Keratinocyte (primary cell): ENCODE results near the gene CLCN7.

Experiments
- EZH2 ChIP-seq: IDR thresholded peaks from one replicate; pipeline ENCODE4 v1.6.1; 2012; ENCODE audit warnings: inconsistent platforms, mild to moderate bottlenecking, low read length, moderate library complexity
- TF ChIP-seq, protein P1 (sequence below), 3 experiments: IDR thresholded peaks in 1 of 3; conservative IDR thresholded peaks in 1 of 3; optimal IDR thresholded peaks in 1 of 3; 2 replicates in 2 of 3; 3 replicates in 1 of 3; pipeline versions ENCODE3 to v1.5.1; 2011; ENCODE audit warnings: low read length in 3 of 3, mild to moderate bottlenecking in 3 of 3, moderate library complexity in 2 of 3, control low read depth in 1 of 3, inconsistent platforms in 1 of 3; ENCODE audit not compliant: insufficient read depth in 2 of 3; ENCODE audit errors: extremely low read depth in 1 of 3

DNA sequence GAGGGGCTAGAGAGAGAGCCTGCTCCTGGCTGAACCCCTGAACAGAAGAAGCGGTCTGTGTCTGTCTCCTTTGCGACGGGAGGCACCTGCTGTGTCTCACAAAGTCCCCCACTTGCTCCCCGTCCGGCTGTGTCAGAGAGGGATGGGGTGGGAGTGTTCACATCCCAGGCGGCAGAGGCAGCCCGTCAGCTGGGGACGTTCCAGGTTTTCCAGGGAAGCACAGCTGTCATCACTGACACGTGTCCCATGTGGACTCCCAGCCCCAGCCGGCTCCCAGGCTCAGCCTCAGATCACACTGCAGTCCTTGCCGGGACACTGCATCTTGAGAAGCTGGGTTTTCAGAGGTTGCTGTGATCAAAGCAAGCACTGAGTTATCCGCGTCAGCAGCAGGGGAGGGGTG is 19.9 kb upstream of the CLCN7 start:
- TF ChIP-seq, protein P1, sequence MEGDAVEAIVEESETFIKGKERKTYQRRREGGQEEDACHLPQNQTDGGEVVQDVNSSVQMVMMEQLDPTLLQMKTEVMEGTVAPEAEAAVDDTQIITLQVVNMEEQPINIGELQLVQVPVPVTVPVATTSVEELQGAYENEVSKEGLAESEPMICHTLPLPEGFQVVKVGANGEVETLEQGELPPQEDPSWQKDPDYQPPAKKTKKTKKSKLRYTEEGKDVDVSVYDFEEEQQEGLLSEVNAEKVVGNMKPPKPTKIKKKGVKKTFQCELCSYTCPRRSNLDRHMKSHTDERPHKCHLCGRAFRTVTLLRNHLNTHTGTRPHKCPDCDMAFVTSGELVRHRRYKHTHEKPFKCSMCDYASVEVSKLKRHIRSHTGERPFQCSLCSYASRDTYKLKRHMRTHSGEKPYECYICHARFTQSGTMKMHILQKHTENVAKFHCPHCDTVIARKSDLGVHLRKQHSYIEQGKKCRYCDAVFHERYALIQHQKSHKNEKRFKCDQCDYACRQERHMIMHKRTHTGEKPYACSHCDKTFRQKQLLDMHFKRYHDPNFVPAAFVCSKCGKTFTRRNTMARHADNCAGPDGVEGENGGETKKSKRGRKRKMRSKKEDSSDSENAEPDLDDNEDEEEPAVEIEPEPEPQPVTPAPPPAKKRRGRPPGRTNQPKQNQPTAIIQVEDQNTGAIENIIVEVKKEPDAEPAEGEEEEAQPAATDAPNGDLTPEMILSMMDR (optimal IDR thresholded peaks at IDR 0.05 in 1 of 3, IDR thresholded peaks at IDR 0.05 in 1 of 3, conservative IDR thresholded peaks at IDR 0.05 in 1 of 3; ENCODE audit: extremely low read depth in 1 of 3, insufficient read depth in 2 of 3, low read length in 3 of 3): no peak
- TF ChIP-seq EZH2: no peak
